ENCODE data around the gene SDCCAG8.

- TF ChIP-seq CTCF (IDR thresholded peaks at IDR 0.05 in 8 of 11, conservative IDR thresholded peaks at IDR 0.05 in 3 of 11) (no peak), POLR2A (IDR thresholded peaks at IDR 0.05) (no peak), POLR2AphosphoS5 (IDR thresholded peaks at IDR 0.05) (no peak)
Observed at GRCh38 chr1:243447347-243447746, 191.5 kb downstream of the SDCCAG8 start.

All from spleen (tissue), 7 donors.